Stimulated activated CD4-positive, alpha-beta T cell treated with anti-CD3 and anti-CD28 coated beads, Interleukin-12 subunit alpha, Interleukin-12 subunit beta, amount 100 ng/mL, for 48 hours (primary cell): ENCODE measurements around the gene SLC2A13.
"Not testable (repeated sequence)": the region's sequence is repeated elsewhere in the genome, so short reads cannot be mapped to it uniquely, and the experiment has no call there.

Experiments
- DNase-seq, 3 donors: peaks; one replicate each; pipeline ENCODE4 v3.0.0-alpha.2; 2020; ENCODE audit warnings: low read depth in 2 of 3, low spot score in 1 of 3

SLC2A13 gene

GRCh38 chr12:39771456-39771855, 334.4 kb downstream of the SLC2A13 start:
- DNase-seq, result no peak

GRCh38 chr12:39764944-39765560, 340.8 kb downstream of the SLC2A13 start:
- DNase-seq, result no peak

- DNase-seq, result no peak
Measured at GRCh38 chr12:39763890-39764169, 342.1 kb downstream of the SLC2A13 start.

GRCh38 chr12:39763071-39763889, 342.6 kb downstream of the SLC2A13 start:
- DNase-seq, result no peak

GRCh38 chr12:39755478-39755877, 350.4 kb downstream of the SLC2A13 start:
- DNase-seq, result no peak

GRCh38 chr12:39752482-39753137, 353.3 kb downstream of the SLC2A13 start:
- DNase-seq, result no peak

- not testable (repeated sequence) for DNase-seq
Measured at GRCh38 chr12:39746151-39746550, 359.7 kb downstream of the SLC2A13 start.

- no peak for DNase-seq
Measured at GRCh38 chr12:39743655-39744054, 362.2 kb downstream of the SLC2A13 start.

GRCh38 chr12:39736406-39736805, 369.5 kb downstream of the SLC2A13 start:
- DNase-seq, result no peak

GRCh38 chr12:39723831-39724230, 382.1 kb downstream of the SLC2A13 start:
- DNase-seq, result no peak

GRCh38 chr12:39722504-39722903, 383.4 kb downstream of the SLC2A13 start:
- DNase-seq, result no peak

GRCh38 chr12:39713552-39713951, 392.3 kb downstream of the SLC2A13 start:
- no peak for DNase-seq

- DNase-seq, result no peak
Measured at GRCh38 chr12:39712334-39712733, 393.5 kb downstream of the SLC2A13 start.
